ENCODE results near the gene UBL4A. TPM values are rescaled to one million over a fixed set of nuclear protein-coding genes. Genes with fewer than 3 reads are reported as not detected.

UBL4A gene
- total RNA-seq (2014; rRNA removed; shearing (Covaris generic)): 23.7 and 39.1 TPM in 2 replicates

DNA sequence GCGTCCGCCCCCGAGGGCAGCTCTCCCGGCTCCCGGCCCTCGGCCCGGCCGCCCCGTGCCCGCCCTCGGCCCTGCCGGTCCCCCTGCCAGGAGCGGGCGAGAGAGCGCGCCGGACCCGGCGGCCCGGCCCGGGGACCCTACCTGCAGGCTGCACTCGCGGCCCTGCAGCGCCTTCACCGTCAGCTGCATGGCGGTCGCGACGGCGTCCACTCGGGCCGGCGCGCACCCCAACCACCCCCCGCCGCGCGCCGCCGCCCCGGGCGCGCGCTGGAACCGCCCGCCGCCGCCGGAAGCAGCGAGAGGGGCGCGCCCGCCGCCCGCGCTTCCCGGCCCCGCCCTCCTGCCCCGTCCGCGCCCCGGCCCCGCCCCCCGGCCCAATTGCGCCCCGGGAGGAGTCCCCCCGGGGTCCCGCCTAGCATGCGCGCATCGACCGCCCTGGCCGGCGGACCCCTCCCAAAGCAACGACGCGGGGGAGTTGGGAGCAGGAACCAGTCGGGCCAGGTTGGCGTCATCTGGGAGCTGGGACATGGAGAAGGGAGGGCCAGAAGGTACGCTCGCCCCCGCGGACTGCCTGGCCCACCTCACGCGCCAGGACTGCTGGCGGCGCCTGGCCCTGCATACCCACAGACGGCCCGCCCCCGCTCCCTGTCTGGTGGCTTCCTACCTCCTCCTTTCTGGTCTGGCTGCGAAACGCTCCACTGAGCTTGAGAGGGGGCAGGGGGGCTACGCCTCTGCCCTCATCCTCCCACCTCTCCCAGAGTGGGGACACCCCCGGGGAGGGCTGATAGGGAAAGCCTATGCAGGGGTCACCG lies at the start of gene UBL4A:
Gene UBL4A, minus strand, starts transcription at position 220 of the 812 bp plus-strand sequence. Its CDS starts 31 bp downstream, at position 189.
- Histone ChIP-seq H3K27ac (no peak within 1 kb of the TSS), H3K9me3 (replicated peaks) (no peaks in the 10 kb centered on the region), H3K36me3 (peaks cover 35% of the 10 kb centered on the region), H3K4me3 (peak within 1 kb of the TSS; percentile 71), H3K27me3 (replicated peaks) (no peaks in the 10 kb centered on the region), H3K4me1 (replicated peaks) (peaks cover 33% of the 10 kb centered on the region)
- DNase-seq (ENCODE audit: low read depth in 1 of 2, low spot score in 2 of 2): peak; percentile 52 to 67

DNA sequence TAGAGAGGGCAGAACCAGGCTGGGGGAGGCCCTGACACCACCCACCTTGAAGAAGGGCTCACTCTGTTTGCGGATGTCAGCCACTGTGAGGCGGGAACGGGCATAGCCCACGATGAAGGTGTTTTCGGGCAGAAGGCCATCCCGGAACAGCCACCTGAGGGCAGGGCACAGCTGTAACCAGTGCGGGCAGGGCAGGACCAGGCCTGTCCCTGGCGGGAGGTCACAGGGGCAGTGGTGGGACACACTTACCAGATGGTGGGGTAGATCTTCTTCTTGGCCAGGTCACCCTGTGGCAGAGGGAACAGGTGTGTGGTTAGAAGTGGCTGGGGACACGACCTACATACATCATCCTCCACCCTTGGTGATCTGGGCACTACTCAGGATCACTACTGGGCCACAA lies 49.5 kb upstream of the UBL4A start:
- DNase-seq (ENCODE audit: low read depth in 1 of 2, low spot score in 2 of 2): no peak
- H3K4me1 ChIP-seq (replicated peaks): peaks cover 18% of the 10 kb centered on the region
- H3K9me3 ChIP-seq (replicated peaks): no peaks in the 10 kb centered on the region
- no peaks in the 10 kb centered on the region for H3K27me3 ChIP-seq (replicated peaks)
- no peak overlapping the region for H3K27ac ChIP-seq
- no peak overlapping the region for H3K4me3 ChIP-seq
- peaks cover 42% of the 10 kb centered on the region for H3K36me3 ChIP-seq

DNA sequence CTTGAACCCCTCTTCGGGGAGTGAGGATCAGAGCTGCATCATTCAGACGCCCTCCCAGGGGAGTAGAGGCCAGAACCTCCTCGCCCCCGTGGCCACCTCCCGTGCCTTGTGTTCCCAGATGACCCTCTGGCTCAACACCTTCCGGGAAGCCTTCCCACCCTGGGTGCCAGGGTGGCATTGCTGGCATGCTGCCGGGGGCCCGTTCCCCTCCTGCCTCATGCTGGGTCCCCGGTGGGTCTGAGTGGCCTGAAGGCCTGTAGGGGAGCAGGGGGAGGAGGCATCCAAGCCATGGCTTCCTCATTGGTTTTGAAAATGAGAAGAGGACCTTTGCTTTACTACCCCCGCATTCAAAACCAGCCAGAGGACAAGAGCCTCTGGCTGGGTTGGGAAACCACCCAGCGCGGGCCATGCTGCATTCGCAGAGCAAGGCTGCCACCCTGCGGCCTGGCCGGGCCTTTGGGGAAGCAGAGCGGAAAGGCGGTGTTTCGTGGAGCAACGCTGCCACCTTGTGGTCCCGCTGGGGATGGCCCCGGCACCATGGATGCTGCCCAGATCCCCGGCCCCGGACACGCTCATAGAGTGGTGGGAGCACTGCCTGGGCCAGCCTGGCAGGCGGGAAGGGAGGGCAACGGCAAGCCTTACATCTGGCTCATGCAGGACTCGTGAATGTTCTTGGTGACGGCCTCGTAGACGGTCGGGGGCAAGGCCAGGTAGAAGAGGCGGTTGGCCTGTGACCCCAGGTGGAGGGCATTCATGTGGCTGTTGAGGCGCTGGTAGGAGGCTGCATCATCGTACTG lies 48.3 kb upstream of the UBL4A start:
- Histone ChIP-seq H3K9me3 (replicated peaks) (no peaks in the 10 kb centered on the region), H3K36me3 (peaks cover 42% of the 10 kb centered on the region)

DNA sequence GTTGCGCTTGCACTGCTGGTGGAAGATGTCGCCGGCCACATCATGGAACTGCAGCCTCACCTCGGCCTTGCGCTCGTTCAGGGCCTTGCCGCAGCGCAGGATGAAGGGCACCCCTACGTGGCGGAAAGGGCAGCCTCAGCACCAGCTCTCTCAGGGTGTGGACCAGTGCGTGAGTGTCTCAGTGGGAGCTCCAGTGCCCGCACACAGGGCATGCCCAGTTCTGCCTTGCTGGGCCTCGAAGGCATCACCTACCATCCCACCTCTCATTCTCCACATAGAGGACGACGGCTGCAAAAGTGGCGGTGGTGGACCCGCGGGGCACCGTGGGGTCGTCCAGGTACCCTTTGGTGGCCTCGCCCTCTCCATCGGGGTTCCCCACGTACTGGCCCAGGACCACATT lies 46.3 kb upstream of the UBL4A start:
- DNase-seq (ENCODE audit: low read depth in 1 of 2, low spot score in 2 of 2): no peak
- H3K4me1 ChIP-seq (replicated peaks): peaks cover 16% of the 10 kb centered on the region
- H3K36me3 ChIP-seq: peaks cover 42% of the 10 kb centered on the region
- H3K27me3 ChIP-seq (replicated peaks): no peaks in the 10 kb centered on the region
- no peaks in the 10 kb centered on the region for H3K9me3 ChIP-seq (replicated peaks)
- H3K4me3 ChIP-seq: no peak overlapping the region
- H3K27ac ChIP-seq: no peak overlapping the region

More for the DNA sequence above, 48.3 kb upstream of the UBL4A start:
- Histone ChIP-seq H3K27ac (no peak overlapping the region), H3K27me3 (replicated peaks) (no peaks in the 10 kb centered on the region), H3K4me1 (replicated peaks) (peaks cover 16% of the 10 kb centered on the region), H3K4me3 (no peak overlapping the region)
- DNase-seq (ENCODE audit: low read depth in 1 of 2, low spot score in 2 of 2): peak; percentile 63 to 86

DNA sequence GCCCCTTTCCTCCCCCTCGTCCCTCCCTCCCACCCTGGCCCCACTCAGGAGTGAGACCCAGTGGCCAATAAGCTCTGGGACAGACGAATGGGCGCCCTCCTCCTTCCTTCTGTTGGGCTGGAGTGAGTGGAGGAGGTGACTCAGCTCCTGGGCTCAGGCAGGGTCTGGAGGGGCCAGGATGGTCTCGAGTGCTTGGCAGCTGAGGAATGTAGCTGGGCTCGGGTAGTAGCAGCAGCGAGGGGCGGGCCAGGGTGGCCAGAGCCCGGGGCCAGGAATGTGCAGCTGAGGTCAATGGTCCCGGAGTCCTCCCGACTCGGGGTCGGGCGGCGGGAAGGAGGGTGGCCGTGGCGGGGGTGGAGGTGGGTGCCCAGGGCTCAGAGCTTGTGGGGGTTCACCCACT lies 45.2 kb upstream of the UBL4A start:
- Histone ChIP-seq H3K36me3 (peaks cover 42% of the 10 kb centered on the region), H3K27me3 (replicated peaks) (no peaks in the 10 kb centered on the region), H3K27ac (no peak overlapping the region; the same call in 1 of the 2 replicates), H3K4me1 (replicated peaks) (peaks cover 24% of the 10 kb centered on the region), H3K9me3 (replicated peaks) (no peaks in the 10 kb centered on the region), H3K4me3 (no peak overlapping the region)
- peak; percentile 35 to 77 for DNase-seq (ENCODE audit: low read depth in 1 of 2, low spot score in 2 of 2)

DNA sequence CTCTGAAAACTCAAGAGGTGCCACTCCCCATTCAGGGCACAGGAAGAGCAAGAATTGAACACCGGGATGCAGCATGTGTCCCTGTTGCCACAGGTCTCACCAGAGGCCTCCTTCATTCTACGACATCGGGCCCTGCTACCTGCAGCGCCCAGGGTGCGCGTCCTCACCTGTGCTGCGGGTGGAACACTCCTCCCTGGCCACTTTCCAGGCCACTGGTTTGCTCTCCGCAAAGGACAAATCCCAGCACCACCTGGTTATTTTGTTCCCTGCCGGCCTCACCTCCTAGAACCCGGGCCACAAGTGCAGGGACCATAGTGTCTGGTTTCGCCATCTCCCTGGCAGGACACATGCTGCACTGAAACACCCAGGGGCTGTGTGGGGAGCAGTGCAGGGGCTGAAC lies 43.9 kb upstream of the UBL4A start:
- Histone ChIP-seq H3K36me3 (peaks cover 38% of the 10 kb centered on the region), H3K9me3 (replicated peaks) (no peaks in the 10 kb centered on the region), H3K4me3 (no peak overlapping the region), H3K27me3 (replicated peaks) (no peaks in the 10 kb centered on the region), H3K27ac (no peak overlapping the region), H3K4me1 (replicated peaks) (peaks cover 24% of the 10 kb centered on the region)
- no peak for DNase-seq (ENCODE audit: low read depth in 1 of 2, low spot score in 2 of 2)

DNA sequence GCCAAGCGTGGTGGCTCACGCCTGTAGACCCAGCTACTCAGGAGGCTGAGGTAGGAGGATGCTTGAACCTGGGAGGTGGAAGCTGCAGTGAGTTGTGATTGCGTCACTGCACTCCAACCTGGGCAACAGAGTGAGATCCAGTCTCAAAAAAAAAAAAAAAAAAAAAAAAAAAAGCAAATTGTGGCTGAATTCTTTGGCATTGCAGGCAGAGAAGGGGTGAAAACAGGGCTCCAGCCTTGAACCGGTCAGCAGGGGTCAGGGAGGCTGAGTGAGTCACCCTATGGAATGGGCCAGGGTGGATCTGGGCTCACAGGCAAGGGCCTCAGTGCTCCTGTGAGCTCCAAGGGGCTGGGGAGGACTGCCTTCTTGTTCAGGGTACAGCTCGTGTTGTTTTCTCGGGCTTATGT lies 42.8 kb upstream of the UBL4A start:
- no peak for DNase-seq (ENCODE audit: low read depth in 1 of 2, low spot score in 2 of 2)
- H3K9me3 ChIP-seq (replicated peaks): no peaks in the 10 kb centered on the region

DNA sequence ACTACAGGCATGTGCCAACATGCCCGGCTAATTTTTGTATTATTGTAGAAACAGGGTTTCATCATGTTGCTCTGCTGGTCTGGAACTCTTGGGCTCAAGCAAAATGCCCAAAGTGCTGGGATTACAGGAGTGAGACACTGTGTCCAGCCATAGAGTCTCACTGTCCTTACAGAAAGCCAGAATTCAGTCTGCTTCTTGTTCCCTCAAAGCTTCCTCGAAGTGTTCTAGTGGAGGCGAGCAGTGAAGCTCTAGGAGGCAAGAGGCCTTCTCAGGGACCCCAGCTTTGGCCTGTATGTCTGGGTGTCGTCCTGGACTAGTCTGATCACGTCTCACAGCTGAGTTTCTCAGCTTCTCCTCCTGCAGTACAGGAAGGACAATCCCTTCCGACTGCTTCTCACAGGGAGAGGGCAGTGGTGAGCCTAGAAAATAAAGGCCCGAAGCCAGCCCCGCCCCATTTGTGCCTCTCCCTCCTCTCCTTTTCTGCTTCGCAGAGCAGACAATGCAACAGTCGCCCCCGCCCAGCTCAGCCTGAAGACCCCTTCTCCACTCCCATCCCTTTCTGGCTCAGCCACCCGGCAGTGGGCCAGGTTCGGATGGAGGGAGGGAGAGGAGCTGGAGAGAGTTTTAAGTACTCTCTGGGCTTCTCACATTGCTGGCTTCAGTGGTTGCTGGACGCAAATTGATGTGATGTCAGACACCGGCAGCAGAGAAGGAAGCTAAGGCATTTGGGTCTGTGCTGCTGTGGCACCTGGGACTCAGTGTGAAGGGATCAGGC lies 40.7 kb upstream of the UBL4A start:
- no peak overlapping the region for H3K4me3 ChIP-seq
- no peak overlapping the region for H3K27ac ChIP-seq
- no peaks in the 10 kb centered on the region for H3K27me3 ChIP-seq (replicated peaks)
- H3K4me1 ChIP-seq (replicated peaks): peaks cover 17% of the 10 kb centered on the region
- peak; percentile 59 to 73 for DNase-seq (ENCODE audit: low read depth in 1 of 2, low spot score in 2 of 2)
- H3K9me3 ChIP-seq (replicated peaks): no peaks in the 10 kb centered on the region
- H3K36me3 ChIP-seq: peaks cover 6% of the 10 kb centered on the region

More for the DNA sequence above, 42.8 kb upstream of the UBL4A start:
- Histone ChIP-seq H3K4me3 (no peak overlapping the region), H3K36me3 (peaks cover 28% of the 10 kb centered on the region), H3K4me1 (replicated peaks) (peaks cover 19% of the 10 kb centered on the region), H3K27me3 (replicated peaks) (no peaks in the 10 kb centered on the region), H3K27ac (no peak overlapping the region)

DNA sequence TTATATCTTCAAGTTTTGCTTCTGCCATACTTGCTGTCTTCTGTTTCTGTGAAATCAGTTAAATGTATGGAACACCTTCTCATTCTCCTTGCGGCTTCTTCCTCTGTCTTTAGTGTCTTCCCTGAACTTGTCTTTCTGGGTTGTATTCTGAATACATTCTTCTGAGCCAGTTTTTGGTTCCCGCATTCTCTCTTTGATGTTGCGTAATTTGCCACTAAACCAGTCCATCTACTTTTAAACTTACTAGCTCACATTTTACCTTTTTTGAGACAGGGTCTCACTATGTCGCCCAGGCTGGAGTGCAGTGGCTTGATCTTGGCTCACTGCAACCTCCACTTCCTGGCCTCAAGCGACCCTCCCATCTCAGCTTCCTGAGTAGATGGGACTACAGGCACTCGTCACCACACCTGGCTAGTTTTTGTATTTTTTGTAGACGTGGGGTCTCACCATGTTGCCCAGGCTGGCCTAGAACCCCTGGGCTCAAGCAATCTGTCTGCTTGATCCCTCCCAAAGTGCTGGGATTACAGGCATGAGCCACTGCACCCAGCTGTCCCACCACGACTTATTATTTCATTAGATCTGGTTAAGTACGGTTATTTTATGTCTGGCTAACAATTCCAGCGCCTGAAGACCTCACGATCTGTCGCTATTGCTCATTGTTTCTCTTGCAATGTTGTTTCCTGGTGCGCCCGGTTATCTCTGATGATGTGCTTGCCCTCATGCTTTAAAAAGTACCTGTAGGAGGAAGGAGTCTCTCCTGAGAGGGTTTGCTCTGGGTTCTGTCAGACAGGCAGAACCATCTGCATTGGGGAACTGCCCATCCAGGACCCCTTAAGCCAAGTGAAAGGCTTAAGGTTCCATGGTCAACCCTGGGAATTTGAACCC lies 39.4 kb upstream of the UBL4A start:
- Histone ChIP-seq H3K4me1 (replicated peaks) (peaks cover 9% of the 10 kb centered on the region), H3K9me3 (replicated peaks) (no peaks in the 10 kb centered on the region), H3K27me3 (replicated peaks) (no peaks in the 10 kb centered on the region), H3K4me3 (no peak overlapping the region), H3K36me3 (peaks cover 2% of the 10 kb centered on the region; the same call in 1 of the 2 replicates), H3K27ac (no peak overlapping the region)
- DNase-seq (ENCODE audit: low read depth in 1 of 2, low spot score in 2 of 2): no peak

DNA sequence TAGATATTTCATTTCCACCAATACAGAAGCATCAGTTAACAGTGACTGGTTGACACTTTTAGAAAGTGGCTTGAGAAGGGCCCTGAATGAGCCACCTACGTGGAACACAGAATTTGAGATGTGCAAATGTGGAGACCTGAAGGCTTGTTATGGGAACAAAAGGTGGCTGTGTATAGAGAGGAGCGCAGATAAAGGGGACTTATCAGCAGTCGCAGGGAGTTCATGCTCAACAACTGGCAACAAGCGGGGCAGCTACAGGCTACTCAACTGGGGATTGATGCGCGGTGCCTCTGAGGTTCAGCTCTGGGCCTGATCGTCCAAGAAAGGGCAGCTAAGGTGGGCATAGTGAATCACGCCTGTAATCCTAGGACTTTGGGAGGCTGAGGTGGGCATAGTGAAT lies 33.0 kb upstream of the UBL4A start:
- Histone ChIP-seq H3K27ac (no peak overlapping the region), H3K27me3 (replicated peaks) (no peaks in the 10 kb centered on the region), H3K4me1 (replicated peaks) (peaks cover 21% of the 10 kb centered on the region), H3K36me3 (no peaks in the 10 kb centered on the region; the same call in 1 of the 2 replicates), H3K4me3 (no peak overlapping the region), H3K9me3 (replicated peaks) (no peaks in the 10 kb centered on the region)
- DNase-seq (ENCODE audit: low read depth in 1 of 2, low spot score in 2 of 2): no peak

DNA sequence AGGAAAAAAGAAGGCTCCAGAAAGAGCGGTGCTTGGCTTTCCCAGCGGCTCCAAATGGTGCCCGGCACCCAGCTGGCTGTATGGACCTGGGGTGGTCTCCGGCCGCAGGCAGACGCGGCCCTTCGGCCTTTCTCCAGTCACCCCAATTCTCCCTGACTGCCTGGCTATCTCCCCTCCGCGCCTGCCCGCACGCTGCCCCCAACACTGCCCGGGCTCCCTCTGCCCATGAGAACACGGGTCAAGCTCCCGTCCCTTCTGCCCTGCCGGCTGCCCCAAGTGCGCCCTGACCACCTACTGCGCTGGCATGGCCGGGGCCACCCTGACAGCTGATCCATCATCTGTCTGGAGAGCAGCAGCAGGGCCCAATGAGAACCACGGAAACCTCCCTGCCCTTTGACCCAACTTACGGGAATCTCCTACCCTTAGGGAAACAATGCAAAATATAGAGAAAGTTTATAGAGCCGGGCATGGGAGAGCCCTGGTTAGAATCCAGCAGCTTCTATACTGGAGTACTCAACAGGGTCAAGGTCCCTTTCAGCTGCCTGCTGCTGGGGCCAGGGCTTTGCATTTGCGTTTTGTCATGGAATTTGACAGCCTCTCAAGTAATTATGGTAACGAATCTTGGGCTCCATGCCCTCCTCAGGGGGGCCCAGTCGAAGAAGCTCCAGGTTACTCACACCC lies 30.8 kb upstream of the UBL4A start:
- Histone ChIP-seq H3K9me3 (replicated peaks) (no peaks in the 10 kb centered on the region), H3K36me3 (no peaks in the 10 kb centered on the region; the same call in 1 of the 2 replicates), H3K27ac (peak overlapping the region; percentile 81), H3K27me3 (replicated peaks) (no peaks in the 10 kb centered on the region), H3K4me3 (peak overlapping the region; percentile 89), H3K4me1 (replicated peaks) (peaks cover 21% of the 10 kb centered on the region)
- DNase-seq (ENCODE audit: low read depth in 1 of 2, low spot score in 2 of 2): peak; percentile 69 to 75

DNA sequence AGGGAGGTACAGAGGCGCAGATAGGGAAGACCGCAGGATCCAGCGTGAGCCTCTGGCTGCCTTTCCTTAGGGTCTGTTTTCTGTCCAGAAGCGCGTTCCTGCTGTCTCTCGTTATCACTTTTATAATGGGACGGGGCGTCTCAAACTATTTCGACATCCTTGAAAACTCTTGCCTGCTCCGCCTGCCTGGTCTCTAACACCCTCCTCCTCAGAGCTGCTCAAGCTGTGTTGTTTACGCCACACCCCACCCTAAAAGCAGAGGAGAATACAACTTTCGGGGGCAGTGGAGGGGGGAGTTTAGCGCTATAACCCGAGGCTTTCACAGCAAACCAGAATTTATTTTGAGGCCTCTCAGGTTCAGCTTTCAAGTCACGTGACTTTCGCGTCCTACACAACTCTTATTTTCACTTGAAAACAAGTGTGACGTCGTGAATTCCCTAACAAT lies 30.3 kb upstream of the UBL4A start:
- Histone ChIP-seq H3K9me3 (replicated peaks) (no peaks in the 10 kb centered on the region), H3K27me3 (replicated peaks) (no peaks in the 10 kb centered on the region), H3K27ac (peak overlapping the region; percentile 81), H3K4me3 (peak overlapping the region; percentile 89), H3K36me3 (no peaks in the 10 kb centered on the region; the same call in 1 of the 2 replicates), H3K4me1 (replicated peaks) (peaks cover 21% of the 10 kb centered on the region)
- peak in 1 of 2 experiments; percentile 74 for DNase-seq (ENCODE audit: low read depth in 1 of 2, low spot score in 2 of 2)

Measured in SJSA1 (cell line).